ENCODE data around the gene CRLF3. TPM values are rescaled to one million over a fixed set of nuclear protein-coding genes. Genes with fewer than 3 reads are reported as not detected.
A peak's percentile ranks its signal among the peaks of the same experiment; 100 is the strongest.
"Not testable (repeated sequence)": the region's sequence is repeated elsewhere in the genome, so short reads cannot be mapped to it uniquely, and the experiment has no call there.

Gene CRLF3
- total RNA-seq, 2 donors from 2014 or later: 3.4 to 5.3 TPM

DNA sequence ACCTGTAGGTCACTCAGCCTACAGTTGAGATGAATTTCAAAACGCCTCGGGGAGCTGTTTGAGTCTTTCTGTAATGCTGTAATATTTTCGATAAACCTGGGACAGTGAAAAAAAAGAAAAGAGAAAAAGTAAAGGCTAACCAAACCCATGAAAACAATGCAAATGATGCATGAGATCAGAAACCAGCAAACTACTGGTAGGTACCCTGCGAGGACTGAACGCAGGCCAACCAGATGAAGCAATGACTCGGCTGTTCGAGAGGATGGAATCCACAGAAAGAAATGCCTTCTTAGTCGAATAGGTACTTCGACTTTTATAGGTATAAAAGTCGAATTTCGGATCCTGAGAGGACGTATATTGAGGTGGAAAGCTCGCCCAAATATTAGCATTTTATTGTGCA is 6.8 kb upstream of the CRLF3 start:
- Histone ChIP-seq H3K36me3 (no peaks in the 10 kb centered on the region), H3K4me3 (peak overlapping the region; percentile 57 to 76), H3K27me3 (no peaks in the 10 kb centered on the region), H3K4me1 (peaks cover 0 to 15% of the 10 kb centered on the region in 2 donors), H3K27ac (peak overlapping the region in 1 of 2 donors; percentile 37), H3K9me3 (no peaks in the 10 kb centered on the region)
- DNase-seq (ENCODE audit: low spot score): no peak
- no peak for TF ChIP-seq CTCF (IDR thresholded peaks at IDR 0.05)

- Histone ChIP-seq H3K27me3 (no peaks in the 10 kb centered on the region), H3K4me3 (no peak overlapping the region), H3K4me1 (peaks cover 0 to 23% of the 10 kb centered on the region in 2 donors), H3K27ac (no peak overlapping the region), H3K36me3 (no peaks in the 10 kb centered on the region), H3K9me3 (no peaks in the 10 kb centered on the region)
- DNase-seq (ENCODE audit: low spot score): no peak
- no peak for TF ChIP-seq CTCF (IDR thresholded peaks at IDR 0.05)
These were observed 4.5 kb upstream of the CRLF3 start for GRCh38 chr17:30829022-30829421.

DNA sequence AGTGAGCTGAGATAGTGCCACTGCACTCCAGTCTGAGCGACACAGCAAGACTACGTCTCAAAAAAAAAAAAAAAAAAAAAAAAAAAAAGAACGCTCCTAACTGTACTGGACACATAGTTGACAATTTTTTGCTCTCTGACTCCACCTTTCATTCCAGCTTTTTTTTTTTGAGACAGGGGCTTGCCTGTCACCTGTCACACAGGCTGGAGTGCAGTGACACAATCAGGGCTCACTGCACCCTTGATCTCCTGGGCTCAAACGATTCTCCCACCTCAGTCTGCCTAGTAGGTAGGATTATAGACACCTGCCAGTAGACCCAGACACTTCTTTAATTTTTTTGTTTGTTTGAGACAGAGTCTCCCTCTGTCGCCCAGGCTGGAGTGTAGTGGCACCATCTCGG is 2.6 kb upstream of the CRLF3 start:
- no peaks in the 10 kb centered on the region for H3K36me3 ChIP-seq
- no peak for TF ChIP-seq CTCF (IDR thresholded peaks at IDR 0.05)
- no peaks in the 10 kb centered on the region for H3K9me3 ChIP-seq
- no peaks in the 10 kb centered on the region for H3K27me3 ChIP-seq
- H3K4me1 ChIP-seq: peaks cover 0 to 32% of the 10 kb centered on the region in 2 donors
- DNase-seq (ENCODE audit: low spot score): no peak
- H3K4me3 ChIP-seq: no peak overlapping the region
- no peak overlapping the region for H3K27ac ChIP-seq

- Histone ChIP-seq H3K9me3 (no peaks in the 10 kb centered on the region), H3K4me3 (peak overlapping the region; percentile 72 to 86), H3K27ac (peak overlapping the region; percentile 85 to 87), H3K27me3 (no peaks in the 10 kb centered on the region), H3K36me3 (no peaks in the 10 kb centered on the region), H3K4me1 (peaks cover 0 to 33% of the 10 kb centered on the region in 2 donors)
- no peak for DNase-seq (ENCODE audit: low spot score)
- no peak for TF ChIP-seq CTCF (IDR thresholded peaks at IDR 0.05)
These were observed 513 bp downstream of the CRLF3 start for GRCh38 chr17:30824002-30824355.

GRCh38 chr17:30823421-30823820 is 1.1 kb downstream of the CRLF3 start:
- DNase-seq (ENCODE audit: low spot score): no peak
- Histone ChIP-seq H3K36me3 (no peaks in the 10 kb centered on the region), H3K4me1 (peaks cover 0 to 34% of the 10 kb centered on the region in 2 donors), H3K27me3 (no peaks in the 10 kb centered on the region), H3K27ac (no peak overlapping the region), H3K4me3 (peak overlapping the region; percentile 72 to 86), H3K9me3 (no peaks in the 10 kb centered on the region)
- no peak for TF ChIP-seq CTCF (IDR thresholded peaks at IDR 0.05)

DNA sequence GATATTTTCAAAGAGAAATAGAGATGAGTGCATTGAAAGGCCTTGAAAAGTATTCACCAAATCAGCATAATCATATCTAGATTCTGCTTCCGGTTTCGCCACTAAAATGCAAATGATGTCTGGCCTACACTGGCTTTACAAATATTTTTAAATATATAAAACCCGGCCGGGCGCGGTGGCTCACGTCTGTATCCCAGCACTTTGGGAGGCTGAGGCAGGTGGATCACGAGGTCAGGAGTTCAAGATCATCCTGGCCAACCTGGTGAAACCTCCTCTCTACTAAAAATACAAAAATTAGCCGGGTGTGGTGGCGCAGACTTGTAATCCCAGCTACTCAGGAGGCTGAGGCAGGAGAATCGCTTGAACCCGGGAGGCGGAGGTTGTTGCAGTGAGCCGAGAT is 1.6 kb downstream of the CRLF3 start:
- H3K9me3 ChIP-seq; DNase-seq (ENCODE audit: low spot score); H3K27me3 ChIP-seq; H3K27ac ChIP-seq; H3K36me3 ChIP-seq: not testable (repeated sequence)
- Histone ChIP-seq H3K4me3 (peak overlapping the region in 1 of 2 donors; percentile 86), H3K4me1 (peaks cover 0 to 34% of the 10 kb centered on the region in 2 donors)

Measured in right atrium auricular region (tissue), 2 donors.